Measurements from ENCODE around the gene GATA5.

The GATA5 gene

DNA sequence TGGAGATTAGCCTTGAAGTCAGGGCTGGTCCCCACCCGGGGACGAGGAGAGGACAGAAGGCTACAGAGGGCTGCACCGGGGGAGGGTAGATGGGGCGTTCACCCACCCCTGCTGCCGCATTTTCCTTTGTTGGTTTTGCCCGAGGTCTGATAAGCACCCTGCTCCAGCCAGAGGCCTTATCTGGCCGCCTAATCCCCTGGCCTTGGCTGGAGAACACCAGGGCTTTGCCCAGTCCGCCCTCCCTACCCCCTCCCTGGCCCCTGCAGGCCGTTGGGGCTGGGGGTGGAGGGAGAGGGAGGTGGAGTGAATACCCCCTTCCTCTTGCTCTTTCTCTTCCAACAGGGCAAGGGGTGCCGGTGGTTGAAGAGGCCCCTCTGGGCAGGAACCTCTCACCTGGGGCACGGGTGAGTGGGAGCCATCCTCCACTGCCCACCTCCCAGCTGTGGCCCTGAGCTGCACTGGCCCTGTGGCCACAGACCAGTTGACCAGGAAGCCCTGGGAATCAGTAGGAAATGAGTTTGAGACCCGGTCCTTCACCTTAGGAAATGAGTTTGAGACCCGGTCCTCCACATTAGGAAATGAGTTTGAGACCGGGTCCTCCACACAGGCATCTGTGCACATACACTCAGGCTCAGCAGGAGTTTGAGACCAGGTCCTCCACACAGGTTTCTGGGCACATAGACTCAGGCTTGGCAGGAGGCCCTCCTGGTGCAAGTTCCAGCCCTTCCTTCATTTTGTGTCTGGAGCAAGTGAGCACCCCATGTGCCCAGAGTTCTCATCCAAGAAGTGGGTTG, 12.0 kb upstream of the GATA5 start:
- no peak for DNase-seq (ENCODE audit: low read depth)

- DNase-seq (ENCODE audit: low read depth), result no peak
These were observed 11.3 kb upstream of the GATA5 start for GRCh38 chr20:62487118-62487517.

DNA sequence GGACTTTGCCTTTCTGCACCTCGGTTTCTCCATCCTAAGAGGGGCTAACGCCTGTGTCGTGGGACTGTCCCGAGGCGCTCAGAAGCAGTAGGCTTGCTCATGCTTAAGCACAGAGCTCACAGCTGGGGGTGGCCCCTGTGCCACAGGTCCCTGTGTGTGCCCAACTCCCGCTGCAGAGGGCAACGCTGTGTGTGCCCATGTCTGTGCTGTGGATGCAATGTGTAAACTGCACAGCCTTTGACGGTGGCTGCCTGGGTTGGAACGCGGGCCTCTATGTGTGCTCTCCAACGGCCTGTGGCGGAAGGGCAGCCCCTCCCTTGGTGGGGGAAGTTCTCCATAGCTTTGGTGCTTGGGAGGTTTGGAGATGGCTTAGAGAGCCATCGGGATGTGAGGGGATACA, 10.7 kb upstream of the GATA5 start:
- no peak for DNase-seq (ENCODE audit: low read depth)

DNA sequence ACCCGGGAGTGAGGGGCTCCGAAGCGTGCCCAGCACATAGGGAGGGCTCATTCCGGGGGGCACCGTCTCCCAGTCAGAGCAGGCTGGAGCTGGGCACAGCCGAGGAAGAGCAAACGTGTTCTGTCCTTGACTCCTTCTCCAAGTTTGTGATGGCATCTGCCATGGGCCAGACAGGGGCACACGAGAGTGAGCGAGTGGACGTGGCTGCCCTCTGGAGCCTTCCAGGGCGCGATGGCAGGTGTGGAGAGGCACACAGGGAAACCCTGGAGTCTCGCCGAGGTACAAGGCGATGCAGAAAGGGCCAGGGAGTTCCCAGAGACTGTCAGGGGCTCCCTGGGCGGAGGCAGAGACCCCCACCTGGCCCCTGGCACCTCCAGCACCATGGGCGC, 9.9 kb upstream of the GATA5 start:
- DNase-seq (ENCODE audit: low read depth), result no peak

- no peak for DNase-seq (ENCODE audit: low read depth)
These were observed 9.4 kb upstream of the GATA5 start for GRCh38 chr20:62485062-62485700.

DNA sequence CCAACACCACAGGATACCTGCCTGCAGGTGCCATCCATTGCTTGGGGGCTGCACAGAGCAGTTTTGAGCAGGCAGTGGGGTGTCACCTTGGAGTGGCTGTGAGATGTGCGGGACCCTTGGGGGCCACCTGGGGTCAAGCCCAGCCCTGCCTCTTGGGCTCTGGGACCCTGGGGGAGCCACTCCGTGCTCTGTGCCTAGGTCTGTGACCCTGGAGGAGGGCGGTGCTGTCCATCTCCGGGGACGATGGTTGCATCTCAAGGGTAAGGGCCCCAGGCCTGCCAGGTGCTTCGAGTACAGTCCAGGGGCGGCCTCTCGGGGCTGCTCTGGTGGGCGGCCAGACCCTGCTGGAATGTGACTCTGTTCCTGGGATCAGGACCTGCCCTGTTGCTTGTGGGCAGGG, 8.7 kb upstream of the GATA5 start:
- DNase-seq (ENCODE audit: low read depth), result no peak

- DNase-seq (ENCODE audit: low read depth), result no peak
These were observed 8.0 kb upstream of the GATA5 start for GRCh38 chr20:62483613-62484458.

GRCh38 chr20:62482974-62483373, 7.2 kb upstream of the GATA5 start:
- DNase-seq (ENCODE audit: low read depth), result no peak

GRCh38 chr20:62482146-62482809, 6.5 kb upstream of the GATA5 start:
- DNase-seq (ENCODE audit: low read depth), result no peak

- no peak for DNase-seq (ENCODE audit: low read depth)
These were observed 5.8 kb upstream of the GATA5 start for GRCh38 chr20:62481425-62482145.

DNA sequence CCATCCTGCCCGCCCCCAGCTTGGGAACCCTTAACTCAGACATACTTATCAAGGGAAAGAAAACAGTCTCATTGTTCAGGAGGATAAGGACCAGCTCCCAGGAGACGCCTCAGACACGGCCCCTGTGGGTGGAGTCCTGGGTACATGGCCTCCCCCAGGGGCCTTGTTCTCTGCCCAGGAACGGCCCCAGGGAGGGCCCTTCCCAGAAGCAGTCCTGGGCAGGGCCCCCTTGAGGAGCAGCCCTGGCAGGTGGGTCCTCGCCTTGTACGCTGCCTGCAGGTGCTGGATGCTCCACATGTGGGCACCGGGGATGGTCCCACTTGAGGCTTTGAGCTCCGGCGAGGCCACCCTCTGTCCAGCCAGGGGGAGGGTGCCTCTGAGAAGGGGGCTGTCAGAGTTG, 4.5 kb upstream of the GATA5 start:
- DNase-seq (ENCODE audit: low read depth), result no peak

GRCh38 chr20:62479656-62480055, 3.9 kb upstream of the GATA5 start:
- DNase-seq (ENCODE audit: low read depth), result no peak

- no peak for DNase-seq (ENCODE audit: low read depth)
These were observed 3.4 kb upstream of the GATA5 start for GRCh38 chr20:62479156-62479555.

GRCh38 chr20:62477669-62478455, 2.1 kb upstream of the GATA5 start:
- no peak for DNase-seq (ENCODE audit: low read depth)

- no peak for DNase-seq (ENCODE audit: low read depth)
These were observed 452 bp upstream of the GATA5 start for GRCh38 chr20:62476056-62476838.

GRCh38 chr20:62475027-62475771, 596 bp downstream of the GATA5 start:
- DNase-seq (ENCODE audit: low read depth), result no peak

DNA sequence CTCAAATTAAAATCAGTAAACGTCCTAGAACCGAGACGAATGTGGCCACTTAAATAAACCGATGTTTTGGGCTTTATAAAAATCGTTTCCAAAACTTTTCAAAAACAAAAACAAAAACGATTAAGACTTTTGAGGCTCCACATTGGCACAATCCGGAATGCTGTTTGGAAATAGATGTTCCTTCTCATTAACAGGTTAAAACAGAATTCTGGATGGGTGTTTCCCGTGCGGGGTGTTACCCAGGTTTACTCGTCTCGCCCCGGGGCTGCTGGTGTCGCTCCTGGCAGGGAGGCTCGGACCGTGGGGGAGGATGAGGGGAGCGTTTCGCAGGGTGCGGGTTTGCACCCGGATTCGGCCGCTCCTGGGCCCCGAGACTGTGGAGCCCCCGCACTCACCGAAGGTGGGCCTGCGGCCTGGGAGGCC, 1.2 kb downstream of the GATA5 start:
- DNase-seq (ENCODE audit: low read depth), result no peak

GRCh38 chr20:62473717-62474603, 1.8 kb downstream of the GATA5 start:
- DNase-seq (ENCODE audit: low read depth), result no peak

All from activated T-helper 1 cell treated with Interleukin-2 at 50 U/mL for 16 hours (primary cell).